HG03575 (cell line): Measurements from ENCODE around the gene FAU.

Source experiments
- ATAC-seq: cut with Tn5 transposase; IDR thresholded peaks from one replicate; pipeline ENCODE4 v1.9.1; 2021; ENCODE audit not compliant: unreplicated experiment, insufficient number of reproducible peaks, low FRiP score; ENCODE audit errors: extremely low read depth

The FAU gene

DNA sequence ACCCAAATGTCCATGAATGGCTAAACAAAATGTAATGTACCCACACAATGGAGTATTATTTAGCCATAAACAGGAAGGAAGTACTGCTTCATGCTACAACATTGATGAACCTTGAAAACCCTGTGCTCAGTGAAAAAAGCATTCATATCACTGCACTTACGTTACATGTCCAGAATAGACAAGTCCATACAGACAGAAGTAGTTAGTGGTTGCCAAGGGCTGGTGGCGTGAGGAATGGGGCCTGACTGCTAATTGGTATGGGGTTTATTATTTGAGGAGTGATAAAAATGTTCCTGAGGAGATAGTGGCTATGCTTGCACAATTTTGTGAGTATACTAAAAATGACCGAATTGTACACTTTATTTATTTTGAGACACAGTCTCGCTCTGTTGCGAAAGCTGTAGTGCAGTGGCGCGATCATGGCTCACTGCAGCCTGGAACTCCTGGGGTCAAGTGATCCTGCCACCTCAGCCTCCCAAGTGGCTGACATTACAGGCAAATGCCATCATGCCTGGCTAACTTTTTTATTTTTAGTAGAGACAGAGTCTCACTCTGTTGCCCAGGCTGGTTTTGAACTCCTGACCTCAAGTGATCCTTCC is 20.1 kb upstream of the FAU start:
- ATAC-seq: no peak

DNA sequence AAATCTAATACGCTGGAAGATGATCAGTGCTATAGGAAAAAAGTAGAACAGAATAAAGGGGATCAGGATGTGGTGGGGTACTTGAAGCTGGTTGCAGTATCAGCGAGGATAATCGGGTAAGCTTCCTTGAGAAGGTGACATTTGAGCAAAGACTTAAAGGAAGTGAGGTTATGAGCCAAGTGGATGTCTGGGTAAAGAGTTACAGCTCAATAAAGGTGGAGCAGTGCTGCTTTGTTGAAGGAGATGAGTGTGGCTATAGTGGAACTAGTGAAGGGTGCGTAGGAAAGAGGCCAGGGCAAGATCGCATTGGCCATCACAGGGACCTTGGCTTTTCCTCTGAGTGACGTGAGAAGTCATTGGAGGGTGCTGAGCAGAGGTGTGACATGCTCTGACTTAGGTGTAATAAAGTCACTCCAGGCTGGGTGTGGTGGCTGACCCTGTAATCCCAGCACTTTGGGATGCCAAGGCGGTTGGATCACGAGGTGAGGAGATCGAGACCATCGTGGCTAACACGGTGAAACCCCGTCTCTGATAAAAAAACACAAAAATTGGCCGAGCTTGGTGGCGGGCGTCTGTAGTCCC is 14.7 kb upstream of the FAU start:
- no peak for ATAC-seq

DNA sequence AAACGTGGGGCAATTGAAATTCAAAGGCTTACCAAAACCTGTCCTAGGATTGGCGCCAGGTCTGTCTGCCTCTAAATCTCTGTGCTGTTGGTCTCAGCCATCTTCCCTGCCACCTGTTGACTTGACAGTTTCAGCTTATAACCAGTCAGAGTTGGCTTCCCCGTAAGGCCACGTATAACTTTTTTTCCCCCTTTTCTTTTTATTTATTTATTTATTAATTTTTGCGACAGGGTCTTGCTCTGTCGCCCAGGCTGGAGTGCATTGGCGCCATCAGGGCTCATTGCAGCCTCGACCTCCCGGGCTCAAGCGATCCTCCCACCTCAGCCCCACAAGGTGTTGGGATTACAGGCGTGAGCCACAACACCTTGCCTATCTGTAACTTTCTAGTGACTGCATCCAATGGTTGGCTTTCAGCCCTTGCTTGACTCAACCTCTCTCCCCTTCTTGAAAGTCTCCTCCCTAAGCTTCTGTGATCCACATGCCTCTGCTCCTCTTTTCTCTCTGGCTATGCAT is 13.8 kb upstream of the FAU start:
- no peak for ATAC-seq

DNA sequence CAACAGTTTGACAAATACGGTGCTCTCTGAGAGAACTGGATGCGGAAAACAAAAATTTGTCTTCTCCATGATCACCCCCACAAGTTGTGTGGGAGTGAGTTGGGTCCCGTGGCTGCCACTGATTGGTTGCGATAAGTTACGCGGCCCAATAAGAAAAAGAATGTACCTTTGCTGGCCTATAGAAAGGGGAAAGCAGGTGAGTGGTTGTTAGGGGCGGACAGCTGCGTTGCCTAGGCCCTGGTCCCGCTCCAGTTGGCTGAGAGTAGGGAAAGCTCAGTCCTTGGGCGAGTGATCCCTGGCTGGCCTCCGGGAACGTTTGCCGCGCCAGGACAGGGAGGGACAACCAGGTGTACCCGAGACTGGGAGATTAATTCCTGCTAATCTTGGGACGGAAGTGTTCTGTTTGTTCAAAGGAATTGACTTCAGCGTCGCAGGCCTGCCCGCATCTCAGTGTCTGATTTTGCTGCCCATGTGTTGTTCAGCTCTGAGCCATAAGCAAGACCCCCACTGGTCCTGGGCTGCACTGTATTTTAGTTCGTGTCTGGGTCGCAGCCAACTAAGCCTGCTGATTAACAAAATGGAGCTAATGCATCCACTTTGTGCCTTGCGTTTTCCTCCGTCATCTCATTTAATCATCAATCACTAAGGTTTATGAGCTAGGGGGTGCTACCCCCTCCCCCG is 13.2 kb upstream of the FAU start:
- peak; percentile 26 for ATAC-seq

DNA sequence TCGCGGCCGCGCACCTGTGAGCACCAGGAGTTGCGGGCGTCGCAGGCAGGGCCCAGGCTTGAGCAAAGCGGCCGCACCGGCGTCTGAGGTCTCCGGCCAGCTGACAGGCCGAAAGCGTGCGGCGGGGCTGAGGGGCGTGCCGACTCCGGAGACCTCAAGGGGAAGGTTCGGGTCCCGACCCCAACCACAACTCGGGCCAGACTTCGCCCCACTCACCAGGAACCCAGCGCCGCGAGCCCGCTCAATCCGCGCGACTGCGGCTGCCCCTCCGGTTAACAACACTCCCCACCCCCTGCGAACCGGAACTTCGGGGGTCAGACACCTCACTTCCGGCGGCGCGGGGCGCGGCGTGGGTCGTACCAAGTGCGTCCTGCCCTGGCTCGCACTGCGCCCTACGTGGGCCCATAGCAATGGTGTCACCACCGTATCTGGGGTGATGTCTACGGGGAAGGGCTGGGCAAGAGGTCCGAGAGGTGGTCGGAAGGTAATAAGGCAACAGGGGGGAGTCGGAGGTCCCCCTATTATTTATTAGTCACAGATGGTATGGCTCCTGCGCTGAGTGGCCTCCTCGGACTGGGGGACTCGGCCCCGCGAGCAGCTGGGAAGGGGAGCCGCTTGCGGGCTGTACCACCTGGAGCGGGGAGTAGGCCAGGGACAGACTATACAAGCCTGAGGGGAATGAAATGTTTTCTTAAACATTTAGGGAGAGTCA is 12.5 kb upstream of the FAU start, which contains the start of gene SYVN1:
TSS of gene SYVN1 (minus strand) at position 280 of the 712 bp plus-strand sequence. CDS start 918 bp downstream, outside the sequence.
- peak; percentile 25 for ATAC-seq

DNA sequence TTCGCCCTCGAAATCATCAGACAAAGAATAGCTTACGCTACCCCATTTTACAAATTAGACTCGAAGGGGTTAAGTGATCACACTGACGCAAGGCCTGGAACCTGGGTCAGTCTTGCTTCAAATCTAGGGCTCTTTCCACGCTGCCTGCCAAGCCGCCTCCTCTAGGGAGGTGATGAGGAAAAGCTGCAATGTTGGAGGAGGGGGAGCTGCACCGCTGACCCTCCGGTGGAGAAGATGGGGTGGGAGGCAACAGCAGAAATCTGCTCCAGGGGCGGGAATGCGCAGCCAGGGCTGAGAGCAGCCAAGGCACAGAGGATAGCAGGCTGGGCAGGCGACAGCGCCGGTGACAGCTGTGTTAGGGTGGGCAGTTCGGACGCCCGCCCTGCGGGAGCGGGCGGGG is 11.8 kb upstream of the FAU start:
- ATAC-seq: no peak

DNA sequence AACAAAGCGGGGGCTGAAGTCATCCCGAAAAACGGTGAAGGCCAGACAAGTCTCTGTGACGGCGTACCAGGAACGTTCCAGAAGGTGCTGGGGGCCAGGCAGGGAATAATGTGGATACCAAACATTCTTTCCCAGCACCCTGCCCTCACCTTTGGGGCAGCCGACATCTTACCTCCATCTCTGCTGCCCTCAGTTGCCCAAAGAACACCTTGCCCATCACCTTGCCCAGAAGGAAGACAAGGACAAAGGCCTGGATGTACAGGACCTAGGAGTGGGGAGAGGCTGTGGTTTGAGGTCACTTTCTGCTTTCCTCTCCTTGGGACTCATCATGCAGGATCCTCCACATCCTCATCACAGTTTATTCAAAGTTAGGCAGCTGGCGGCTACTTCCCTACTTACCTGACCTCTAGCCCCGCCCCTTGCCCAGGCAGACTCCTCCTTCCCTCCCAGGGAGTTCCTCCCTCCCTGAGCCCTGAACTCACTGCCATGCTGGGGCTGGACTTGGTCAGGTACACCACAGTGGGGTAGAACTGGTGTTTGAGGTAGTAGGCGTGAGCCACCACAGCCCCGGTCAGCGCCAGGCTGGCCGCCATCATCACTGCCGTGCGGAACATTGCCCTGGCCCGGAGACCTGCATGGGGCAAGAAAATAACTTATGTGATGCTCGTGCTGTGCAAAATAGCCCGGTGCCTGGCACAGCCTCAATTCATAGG is 11.2 kb upstream of the FAU start:
- ATAC-seq: no peak

DNA sequence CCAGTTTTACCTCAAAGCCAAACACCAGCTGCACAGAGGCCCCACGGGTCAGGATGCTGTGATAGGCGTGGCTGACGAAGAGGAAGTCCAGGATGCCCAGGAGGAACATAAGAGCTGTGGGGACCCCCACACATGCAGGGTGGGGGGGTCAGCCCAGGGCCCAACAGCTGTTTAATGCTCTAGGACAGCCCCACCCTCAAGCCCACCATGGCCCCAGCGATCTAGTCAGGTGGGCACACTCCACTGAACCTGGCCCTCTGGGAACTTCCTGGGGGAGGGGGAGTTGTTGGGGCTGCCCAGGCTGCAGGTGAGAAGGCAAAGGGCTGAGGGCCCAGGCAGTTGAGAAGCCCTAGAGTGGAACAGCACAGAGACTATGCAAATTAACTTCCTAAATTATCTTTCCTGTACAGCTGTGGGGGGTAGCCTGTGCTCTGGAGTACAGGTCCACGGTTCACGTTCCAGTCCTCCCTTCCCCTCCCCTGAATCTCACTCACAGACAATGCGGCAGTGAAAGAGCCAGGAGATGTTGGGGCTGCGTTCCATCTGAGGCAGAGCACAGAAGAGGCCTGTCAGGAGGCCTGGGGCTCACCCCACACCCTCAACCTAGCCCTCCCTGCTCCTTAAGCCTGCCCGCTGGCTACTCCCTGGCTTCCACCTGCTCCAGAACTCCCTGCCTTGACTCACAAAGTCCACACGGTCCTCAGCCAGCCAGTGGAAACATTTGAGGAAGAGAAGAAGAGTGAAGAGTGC is 10.5 kb upstream of the FAU start:
- ATAC-seq: no peak

DNA sequence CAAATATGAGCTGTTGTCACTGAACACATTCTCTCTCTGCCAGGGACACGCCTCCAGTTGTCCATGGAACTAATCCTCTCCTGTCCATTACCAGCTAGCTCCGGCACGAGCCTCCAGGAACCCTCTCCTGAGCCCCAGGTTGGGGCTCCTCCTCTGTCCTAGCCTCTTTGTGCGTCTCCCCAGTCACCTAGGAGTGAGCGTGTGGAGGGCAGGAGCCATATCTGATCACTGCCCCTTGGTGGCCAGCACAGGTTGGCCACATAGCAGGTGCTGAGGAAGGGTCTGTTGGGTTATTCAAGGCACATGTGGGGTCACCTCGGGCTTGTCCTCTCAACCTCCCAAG is 9.9 kb upstream of the FAU start:
- no peak for ATAC-seq

DNA sequence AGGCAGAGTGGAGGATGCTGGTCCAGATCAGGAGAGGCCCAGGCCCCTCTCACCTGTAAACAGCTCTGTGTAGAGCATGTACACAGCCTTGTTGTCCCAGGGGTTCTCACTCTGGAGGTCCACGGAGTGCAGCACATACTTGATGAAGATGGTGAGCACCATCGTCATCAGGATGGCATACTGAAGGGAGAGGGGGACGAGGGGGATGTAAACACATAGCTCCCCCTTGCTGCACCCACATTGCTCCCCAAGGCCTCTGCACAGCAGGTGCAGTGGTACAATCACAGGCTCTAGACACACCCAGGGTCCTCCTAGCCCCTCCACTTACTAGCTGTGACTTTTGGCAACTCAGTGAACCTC is 9.5 kb upstream of the FAU start:
- no peak for ATAC-seq

DNA sequence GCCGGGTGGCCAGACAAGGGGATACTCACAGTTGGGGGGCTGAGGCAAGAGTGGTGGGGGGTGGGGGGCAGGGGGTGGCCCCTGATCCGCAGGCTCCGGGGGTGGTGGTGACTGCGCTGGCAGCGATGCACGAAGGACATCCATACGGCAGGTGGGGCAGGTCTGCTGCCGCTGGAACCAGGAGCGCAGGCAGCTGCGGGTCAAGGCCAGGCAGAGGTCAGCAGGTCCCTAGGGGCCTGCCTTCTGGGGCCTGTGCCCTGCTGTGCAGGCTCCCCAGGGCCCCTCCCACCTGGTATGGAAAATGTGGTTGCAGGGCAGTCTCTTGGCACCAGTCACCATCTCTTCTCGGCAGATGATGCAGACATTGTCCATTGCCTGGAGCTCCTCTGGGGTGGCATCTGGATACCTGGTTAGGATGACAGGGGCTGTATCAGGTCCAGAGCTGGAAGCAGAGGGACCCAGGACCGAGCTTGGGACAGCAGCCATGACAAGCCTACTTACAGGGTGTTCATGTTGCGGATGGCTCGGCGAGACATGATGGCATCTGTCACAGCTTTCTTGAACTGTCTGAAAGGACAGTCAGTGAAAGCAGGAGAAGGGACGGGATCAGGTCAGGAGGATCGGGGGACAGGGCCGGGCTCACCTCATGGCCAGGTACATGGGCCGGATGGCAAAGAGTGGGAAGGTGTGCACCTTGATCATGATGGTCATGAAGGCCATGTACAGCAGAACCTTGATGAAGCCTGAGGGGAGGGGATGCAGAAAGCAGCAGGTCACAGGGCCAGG is 8.9 kb upstream of the FAU start:
- no peak for ATAC-seq

DNA sequence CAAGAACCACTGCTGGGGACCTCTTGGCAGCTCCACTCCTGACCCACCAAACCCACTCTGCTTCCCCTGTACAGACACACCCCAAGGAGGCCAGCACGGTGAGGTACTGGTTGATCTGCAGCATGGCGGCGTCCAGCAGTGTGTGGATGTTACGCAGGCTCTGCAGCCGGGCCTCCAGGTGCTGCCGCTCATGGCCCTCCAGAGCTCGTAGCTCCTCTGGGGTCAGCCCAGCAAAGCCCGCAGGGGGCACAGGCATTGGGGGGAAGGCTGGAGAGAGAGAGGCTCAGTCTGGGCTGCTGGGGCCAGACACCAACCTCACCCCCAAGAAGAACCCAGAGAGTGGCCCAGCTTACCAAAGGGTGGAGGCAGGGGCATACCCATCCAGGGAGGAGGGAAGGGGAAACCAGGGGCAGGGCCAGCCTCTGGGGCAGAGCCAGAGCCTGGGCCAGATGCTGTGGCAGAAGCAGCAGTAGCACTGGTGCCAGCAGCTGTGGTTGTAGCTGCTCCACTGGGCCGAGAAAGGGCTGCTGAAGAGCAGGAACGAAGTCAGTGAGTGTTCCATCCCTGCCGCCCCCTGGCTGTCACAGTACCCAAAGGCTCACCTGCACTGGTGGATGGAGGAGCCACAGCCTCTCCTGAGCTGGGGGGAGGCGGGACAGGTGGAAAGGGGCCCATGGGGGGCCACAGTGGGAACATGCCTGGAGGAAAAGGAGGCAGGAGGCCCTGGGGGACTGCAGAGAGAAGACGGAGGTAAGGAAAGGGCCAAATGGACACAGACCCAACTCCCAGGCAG is 7.9 kb upstream of the FAU start:
- ATAC-seq: no peak

DNA sequence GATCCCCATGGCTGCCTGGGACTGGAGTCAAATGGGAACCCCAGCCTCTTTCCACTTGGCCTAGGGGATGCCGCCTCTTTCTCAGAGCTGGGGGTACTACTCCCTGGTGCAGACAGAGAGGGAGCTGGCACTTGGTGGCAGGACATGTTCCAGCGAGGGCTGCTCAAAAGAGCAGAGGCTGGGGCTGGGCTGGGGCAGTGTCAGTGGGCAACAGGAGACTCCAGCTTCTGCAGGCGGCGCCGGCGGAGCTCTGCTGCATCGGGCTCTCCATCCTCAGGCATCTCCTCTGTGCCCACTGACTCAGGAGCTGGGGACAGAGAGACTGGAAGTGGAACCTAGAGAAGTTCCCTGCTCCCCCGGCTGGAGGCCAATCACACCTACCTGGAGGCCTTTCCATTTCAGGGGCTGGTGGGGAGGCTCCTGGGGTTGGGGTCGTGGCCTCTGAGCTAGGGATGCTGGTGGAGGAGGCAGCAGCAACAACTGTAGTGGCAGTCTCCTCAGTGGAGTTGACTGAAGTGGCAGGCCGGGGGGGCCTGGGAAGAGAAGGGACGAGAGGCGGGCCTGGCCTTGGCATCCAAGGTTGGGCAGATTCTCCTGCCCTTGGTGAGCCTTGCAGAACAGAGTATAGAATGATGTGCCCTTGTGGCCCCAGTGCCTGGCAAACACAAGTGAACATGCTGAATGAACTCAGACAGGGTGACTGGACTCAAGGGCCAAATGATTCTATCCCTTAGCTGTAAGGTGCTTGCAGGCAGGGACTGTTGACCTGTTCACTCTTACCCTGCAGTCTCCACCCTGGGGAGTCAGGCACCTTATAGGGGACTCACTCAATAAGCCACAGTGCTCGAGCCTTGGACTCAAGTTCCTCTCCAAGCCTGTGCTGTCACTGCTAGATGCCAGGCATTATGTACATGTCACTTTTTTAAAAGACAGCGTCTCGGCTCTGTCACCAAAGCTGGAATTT is 6.5 kb upstream of the FAU start:
- no peak for ATAC-seq

DNA sequence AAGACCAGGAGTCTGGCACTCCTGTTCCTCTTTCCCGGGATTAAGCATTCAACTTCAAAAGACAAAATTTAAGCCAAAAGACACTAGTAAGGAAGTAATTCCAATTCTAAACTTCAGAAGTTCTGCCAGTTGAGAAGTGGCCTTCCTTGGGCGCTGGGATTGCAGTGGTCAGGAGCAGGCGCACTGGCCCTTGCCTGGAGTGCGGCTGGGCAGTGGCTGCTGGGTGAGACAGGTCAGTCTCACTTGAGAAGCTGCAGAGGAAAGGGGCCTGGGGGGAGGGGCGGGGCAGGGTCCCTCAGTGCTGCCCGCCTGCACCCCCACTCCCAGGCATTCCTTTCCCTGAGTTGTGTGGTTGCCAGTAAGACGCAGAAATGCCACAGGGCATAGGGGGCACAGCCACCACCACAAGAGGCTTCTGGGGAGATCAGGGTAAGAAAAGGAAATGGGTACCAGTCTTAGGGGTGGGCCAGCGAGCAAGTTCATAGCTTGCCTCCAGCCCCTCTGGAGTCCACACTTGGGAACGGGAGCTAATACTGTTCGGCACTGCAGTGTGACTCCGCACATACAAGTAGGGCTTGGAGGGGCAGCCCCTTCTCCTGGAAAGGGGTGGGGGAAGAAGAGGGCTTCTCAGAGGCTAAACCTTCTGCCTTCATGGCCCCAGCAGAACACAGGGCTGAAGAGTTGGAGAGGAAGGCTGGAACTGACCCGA is 5.7 kb upstream of the FAU start:
- ATAC-seq: no peak

DNA sequence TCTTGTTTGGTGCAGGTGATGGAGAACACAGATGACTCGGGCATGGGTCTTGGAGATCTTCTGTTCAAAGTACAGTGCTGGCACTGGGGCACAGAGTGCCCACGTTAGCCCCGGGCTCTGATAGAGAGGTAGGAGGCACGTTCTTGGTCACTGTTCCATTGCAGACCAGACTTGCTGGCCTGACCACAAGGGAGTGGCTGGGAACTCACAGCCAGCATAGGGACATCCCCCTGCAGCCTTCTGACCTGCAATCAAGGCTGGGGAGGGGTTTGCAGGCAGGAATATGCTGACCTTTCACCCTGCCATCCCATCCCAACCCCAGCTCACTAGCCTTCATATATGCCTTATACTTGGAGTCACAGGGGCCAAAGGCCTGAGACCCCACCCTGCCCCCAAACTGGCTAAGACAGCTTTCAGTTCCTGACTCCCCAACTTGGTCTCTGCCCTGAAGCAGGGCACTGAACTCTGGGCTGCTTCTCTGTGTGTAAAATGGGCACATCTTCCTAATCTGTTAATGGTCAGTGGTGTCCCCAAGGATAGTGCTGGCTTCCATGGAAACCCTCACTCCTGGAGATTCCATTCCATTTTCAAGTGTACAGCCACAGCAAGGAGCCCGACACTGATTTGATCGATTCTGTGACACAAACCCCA is 4.8 kb upstream of the FAU start:
- ATAC-seq: no peak
